CD14-positive monocyte (primary cell): ENCODE measurements around the gene USP24. TPM values are rescaled to one million over a fixed set of nuclear protein-coding genes. Genes with fewer than 3 reads are reported as not detected.
A peak's percentile ranks its signal among the peaks of the same experiment; 100 is the strongest.

ENCODE experiments used
- DNase-seq, 3 donors: peaks; one replicate each; pipeline ENCODE4 v3.0.0-alpha.2; 2011 to 2022
- H2AFZ ChIP-seq: 2 replicates; pipeline ENCODE4 v1.6.0; 2012; ENCODE audit warnings: mild to moderate bottlenecking, low read depth, low read length, inconsistent platforms; ENCODE audit not compliant: insufficient read depth, poor library complexity, severe bottlenecking
- H3K27ac ChIP-seq, 2 donors: 1 replicate in 1 of 2; 2 replicates in 1 of 2; pipeline ENCODE4 v1.5.1; 2012 to 2013; ENCODE audit warnings: low read length in 2 of 2, control low read depth in 1 of 2, inconsistent platforms in 1 of 2, low read depth in 1 of 2, mild to moderate bottlenecking in 1 of 2
- H3K27me3 ChIP-seq, 2 donors: one replicate each; pipeline versions ENCODE4 v1.6.0 to v1.6.1; 2011 to 2013; ENCODE audit warnings: low read length in 2 of 2; ENCODE audit not compliant: control insufficient read depth in 2 of 2, insufficient read depth in 2 of 2
- H3K36me3 ChIP-seq, 2 donors: replicated peaks in 1 of 2; 1 replicate in 1 of 2; 2 replicates in 1 of 2; pipeline versions ENCODE4 v1.5.1 to v1.6.1; 2012 to 2013; ENCODE audit warnings: low read length in 2 of 2, control low read depth in 1 of 2, inconsistent platforms in 1 of 2, mild to moderate bottlenecking in 1 of 2; ENCODE audit not compliant: insufficient read depth in 2 of 2, control insufficient read depth in 1 of 2
- H3K4me1 ChIP-seq, 2 donors: 1 replicate in 1 of 2; 2 replicates in 1 of 2; pipeline versions ENCODE4 v1.5.1 to v1.6.1; 2012 to 2013; ENCODE audit warnings: low read length in 2 of 2, control low read depth in 1 of 2, inconsistent platforms in 1 of 2, mild to moderate bottlenecking in 1 of 2, moderate library complexity in 1 of 2; ENCODE audit not compliant: insufficient read depth in 2 of 2, control insufficient read depth in 1 of 2
- H3K4me2 ChIP-seq: replicated peaks from 2 replicates; pipeline ENCODE3; 2012; ENCODE audit warnings: low read length, moderate library complexity, mild to moderate bottlenecking; ENCODE audit not compliant: poor library complexity, severe bottlenecking; ENCODE audit errors: extremely low read depth
- H3K4me3 ChIP-seq, 3 experiments: fragments of 200-600 bp in 1 of 3; sonication (generic) in 1 of 3; replicated peaks in 1 of 3; 1 replicate in 2 of 3; 2 replicates in 1 of 3; pipeline ENCODE4 v1.5.1; 2011 to 2013; ENCODE audit warnings: low read length in 3 of 3, mild to moderate bottlenecking in 3 of 3, control low read depth in 2 of 3, low read depth in 2 of 3, inconsistent platforms in 1 of 3, moderate library complexity in 1 of 3
- H3K79me2 ChIP-seq: 2 replicates; pipeline ENCODE4 v1.6.0; 2012; ENCODE audit warnings: mild to moderate bottlenecking, control low read depth, inconsistent platforms, low read length, moderate library complexity; ENCODE audit not compliant: insufficient read depth
- H3K9ac ChIP-seq: 2 replicates; pipeline ENCODE4 v1.6.0; 2017; ENCODE audit warnings: low read length, mild to moderate bottlenecking; ENCODE audit not compliant: insufficient read depth, poor library complexity, severe bottlenecking
- H3K9me3 ChIP-seq, 2 donors: replicated peaks in 1 of 2; 1 replicate in 1 of 2; 2 replicates in 1 of 2; pipeline versions ENCODE4 v1.5.1 to v1.6.1; 2012 to 2013; ENCODE audit warnings: low read length in 2 of 2, control low read depth in 1 of 2; ENCODE audit not compliant: control insufficient read depth in 1 of 2, insufficient read depth in 1 of 2
- H4K20me1 ChIP-seq: 2 replicates; pipeline ENCODE4 v1.6.0; 2012; ENCODE audit warnings: mild to moderate bottlenecking, low read length, control low read depth, moderate library complexity; ENCODE audit not compliant: insufficient read depth
- H3K27ac Mint-ChIP-seq, 7 donors: one replicate each; pipeline ENCODE4 v1.8.0; 2020; ENCODE audit warnings: mild to moderate bottlenecking in 7 of 7, mixed read lengths in 7 of 7, moderate library complexity in 6 of 7, inconsistent platforms in 2 of 7
- H3K27me3 Mint-ChIP-seq, 3 donors: one replicate each; pipeline ENCODE4 v1.8.0; 2021 to 2022; ENCODE audit warnings: low read depth in 3 of 3, mild to moderate bottlenecking in 3 of 3, mixed read lengths in 3 of 3, moderate library complexity in 3 of 3, inconsistent platforms in 1 of 3
- H3K36me3 Mint-ChIP-seq, 2 donors: one replicate each; pipeline ENCODE4 v1.8.0; 2020; ENCODE audit warnings: mixed read lengths in 2 of 2, inconsistent platforms in 1 of 2, mild to moderate bottlenecking in 1 of 2
- H3K4me1 Mint-ChIP-seq: one replicate; pipeline ENCODE4 v1.8.0; 2020; ENCODE audit warnings: mild to moderate bottlenecking, mixed read lengths
- H3K4me3 Mint-ChIP-seq, 2 donors: one replicate each; pipeline ENCODE4 v1.8.0; 2020; ENCODE audit warnings: mild to moderate bottlenecking in 2 of 2, mixed read lengths in 2 of 2, moderate library complexity in 1 of 2
- H3K9me3 Mint-ChIP-seq, 7 donors: one replicate each; pipeline ENCODE4 v1.8.0; 2020 to 2022; ENCODE audit warnings: mixed read lengths in 7 of 7, mild to moderate bottlenecking in 6 of 7, moderate library complexity in 6 of 7, inconsistent platforms in 2 of 7
- CTCF ChIP-seq: fragments of 200-600 bp; IDR thresholded peaks from one replicate; pipeline ENCODE4 v1.8.0; 2022; ENCODE audit warnings: antibody characterized with exemption, mild to moderate bottlenecking
- WGBS: methylation state at CpG from one replicate; pipeline ENCODE4 v1.1.5; 2013; ENCODE audit warnings: missing lambda C conversion rate; ENCODE audit not compliant: insufficient coverage; 5-methylcytosine and 5-hydroxymethylcytosine counted together
- intact Hi-C, 2 donors: fragments of 100-400 bp; cut with micrococcal nuclease; formaldehyde crosslinking; loops; one replicate each; pipeline versions ENCODE4 v1.15.0 to v1.15.1; 2023
- polyA plus RNA-seq, 3 donors: library from polyadenylated mRNA; depleted of rRNA in 1 of 3; unstranded in 2 of 3; stranded (reverse) in 1 of 3; fragments of 300-500 nt in 2 of 3; fragments of >200 nt in 1 of 3; fragmentation: Illumina TruSeq in 2 of 3; gene quantifications; 1 replicate in 2 of 3; 2 replicates in 1 of 3; pipeline ENCODE4 v1.2.3, GENCODE V29; 2012 to 2021

USP24 gene
- polyA plus RNA-seq, 3 donors, result 1.1 to 14.2 (median 2.1) TPM

GRCh38 chr1:55070293-55071164 lies 144.6 kb downstream of the USP24 start:
- Histone ChIP-seq H3K9me3 (no peaks in the 10 kb centered on the region), H3K27me3 (no peaks in the 10 kb centered on the region), H3K4me2 (no peak overlapping the region), H4K20me1 (no peaks in the 10 kb centered on the region), H3K4me3 (no peak overlapping the region), H3K79me2 (no peaks in the 10 kb centered on the region), H2AFZ (no peak overlapping the region), H3K36me3 (peaks cover 90 to 92% of the 10 kb centered on the region in 2 donors), H3K9ac (no peak overlapping the region), H3K27ac (no peak overlapping the region), H3K4me1 (no peaks in the 10 kb centered on the region)
- peaks cover 2% of the 10 kb centered on the region for H3K4me1 Mint-ChIP-seq
- WGBS, result 96% methylated on average over 12 of the region's 17 CpGs
- H3K36me3 Mint-ChIP-seq, result peaks cover 85 to 86% of the 10 kb centered on the region in 2 donors
- no peak for TF ChIP-seq CTCF
- H3K4me3 Mint-ChIP-seq, result no peak overlapping the region
- H3K9me3 Mint-ChIP-seq, result no peaks in the 10 kb centered on the region
- intact Hi-C loops, result no loop called here
- DNase-seq, result no peak
- H3K27ac Mint-ChIP-seq, result peak overlapping the region in 2 of 7 donors; percentile 14 to 47
- H3K27me3 Mint-ChIP-seq, result no peaks in the 10 kb centered on the region

DNA sequence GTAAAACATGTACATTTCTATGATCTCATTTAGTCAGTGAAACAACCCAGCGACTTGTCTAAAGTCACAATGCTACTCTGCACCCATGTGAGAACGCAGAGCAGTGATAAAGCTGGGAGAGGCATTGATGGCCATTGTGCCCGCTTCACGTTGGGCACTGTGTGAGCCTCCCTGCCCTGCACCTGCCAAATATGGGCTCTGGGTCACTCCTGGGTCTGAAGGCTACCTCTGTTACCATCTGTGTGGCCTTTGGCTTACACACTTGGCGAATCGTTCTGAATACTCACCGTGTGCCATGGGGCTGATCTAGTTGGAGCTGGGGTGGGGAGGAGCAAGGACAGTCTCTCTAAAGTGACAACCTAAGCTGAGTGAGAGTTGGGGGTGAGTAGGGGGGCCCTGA lies 145.9 kb downstream of the USP24 start:
- Histone ChIP-seq H3K4me1 (no peaks in the 10 kb centered on the region), H2AFZ (no peak overlapping the region), H3K27ac (no peak overlapping the region), H3K4me3 (no peak overlapping the region), H4K20me1 (no peaks in the 10 kb centered on the region), H3K9ac (no peak overlapping the region), H3K79me2 (no peaks in the 10 kb centered on the region), H3K27me3 (no peaks in the 10 kb centered on the region), H3K4me2 (no peak overlapping the region), H3K9me3 (no peaks in the 10 kb centered on the region), H3K36me3 (peaks cover 78 to 80% of the 10 kb centered on the region in 2 donors)
- Mint-ChIP-seq H3K27me3 (no peaks in the 10 kb centered on the region), H3K4me3 (no peak overlapping the region), H3K36me3 (peaks cover 73 to 77% of the 10 kb centered on the region in 2 donors), H3K9me3 (no peaks in the 10 kb centered on the region), H3K27ac (peak overlapping the region in 1 of 7 donors; percentile 35), H3K4me1 (peaks cover 2% of the 10 kb centered on the region)
- no peak for DNase-seq
- no peak for TF ChIP-seq CTCF
- WGBS, result 94% methylated on average over 7 of the region's 7 CpGs
- intact Hi-C loops, result no loop called here
